Tibial artery (tissue), 4 donors: ENCODE measurements around the gene PDLIM4.

Experiments used
- DNase-seq, 2 donors: peaks; one replicate each; pipeline ENCODE4 v3.0.0-alpha.2; 2019
- H3K27ac ChIP-seq, 2 donors: fragments of 200-600 bp; sonication (generic) in 1 of 2; 1 replicate in 1 of 2; 2 replicates in 1 of 2; pipeline ENCODE4 v1.5.1; 2018 to 2019; ENCODE audit warnings: mild to moderate bottlenecking in 1 of 2
- H3K27me3 ChIP-seq, 2 donors: fragments of 200-600 bp; sonication (generic) in 1 of 2; one replicate each; pipeline versions ENCODE4 v1.5.1 to v1.6.0; 2016 to 2019
- H3K36me3 ChIP-seq, 3 donors: fragments of 200-600 bp; sonication (generic) in 2 of 3; one replicate each; pipeline ENCODE4 v1.5.1; 2016 to 2019; ENCODE audit warnings: mild to moderate bottlenecking in 2 of 3
- H3K4me1 ChIP-seq, 4 donors: fragments of 200-600 bp; sonication (generic) in 2 of 4; 1 replicate in 3 of 4; 2 replicates in 1 of 4; pipeline ENCODE4 v1.5.1; 2016 to 2019
- H3K4me3 ChIP-seq, 2 donors: fragments of 200-600 bp; sonication (generic) in 1 of 2; 1 replicate in 1 of 2; 2 replicates in 1 of 2; pipeline ENCODE4 v1.5.1; 2018 to 2019; ENCODE audit warnings: mild to moderate bottlenecking in 2 of 2
- H3K9me3 ChIP-seq, 3 donors: fragments of 200-600 bp; sonication (generic) in 1 of 3; one replicate each; pipeline ENCODE4 v1.5.1; 2016 to 2019
- CTCF ChIP-seq, 2 experiments: fragments of 200-600 bp in 1 of 2; fragments of 450-650 bp in 1 of 2; IDR thresholded peaks; one replicate each; pipeline ENCODE4 v1.5.1; 2017 to 2019; ENCODE audit warnings: antibody characterized with exemption in 2 of 2, mild to moderate bottlenecking in 1 of 2, moderate library complexity in 1 of 2
- intact Hi-C: fragments of 100-400 bp; cut with DNase I; formaldehyde crosslinking; loops from one replicate; pipeline ENCODE4 v1.15.0; 2023; ENCODE audit warnings: low total_unique reads

Gene PDLIM4

GRCh38 chr5:132211787-132212186, 45.7 kb upstream of the PDLIM4 start:
- Histone ChIP-seq H3K27me3 (no peaks in the 10 kb centered on the region), H3K4me3 (no peak overlapping the region), H3K36me3 (peaks cover 14 to 72% (median 39%) of the 10 kb centered on the region in 3 donors), H3K4me1 (peaks cover 7 to 34% (median 21%) of the 10 kb centered on the region in 4 donors), H3K27ac (peak overlapping the region; percentile 4 to 37), H3K9me3 (no peaks in the 10 kb centered on the region)
- intact Hi-C loops = no loop called here
- peak in 1 of 2 donors; percentile 61 for DNase-seq
- TF ChIP-seq CTCF (IDR thresholded peaks at IDR 0.05) = no peak

- peaks cover 19 to 75% (median 42%) of the 10 kb centered on the region in 3 donors for H3K36me3 ChIP-seq
- no peaks in the 10 kb centered on the region for H3K9me3 ChIP-seq
- intact Hi-C loops = no loop called here
- H3K27me3 ChIP-seq = no peaks in the 10 kb centered on the region
- no peak for TF ChIP-seq CTCF (IDR thresholded peaks at IDR 0.05)
- H3K27ac ChIP-seq = peak overlapping the region; percentile 92 to 95
- no peak overlapping the region for H3K4me3 ChIP-seq
- H3K4me1 ChIP-seq = peaks cover 7 to 33% (median 21%) of the 10 kb centered on the region in 4 donors
- peak in 1 of 2 donors; percentile 51 for DNase-seq
Observed at GRCh38 chr5:132213666-132214065, 43.8 kb upstream of the PDLIM4 start.

GRCh38 chr5:132214491-132214890, 43.0 kb upstream of the PDLIM4 start:
- Histone ChIP-seq H3K36me3 (peaks cover 19 to 67% (median 33%) of the 10 kb centered on the region in 3 donors), H3K9me3 (no peaks in the 10 kb centered on the region), H3K27me3 (no peaks in the 10 kb centered on the region), H3K27ac (peak overlapping the region; percentile 92 to 95), H3K4me3 (no peak overlapping the region), H3K4me1 (peaks cover 7 to 36% (median 22%) of the 10 kb centered on the region in 4 donors)
- DNase-seq = no peak
- TF ChIP-seq CTCF (IDR thresholded peaks at IDR 0.05) = no peak
- intact Hi-C loops = no loop called here

GRCh38 chr5:132215329-132215728, 42.2 kb upstream of the PDLIM4 start:
- Histone ChIP-seq H3K4me1 (peaks cover 7 to 44% (median 27%) of the 10 kb centered on the region in 4 donors), H3K27ac (peak overlapping the region; percentile 92 to 95), H3K36me3 (peaks cover 19 to 59% (median 27%) of the 10 kb centered on the region in 3 donors), H3K27me3 (no peaks in the 10 kb centered on the region), H3K9me3 (no peaks in the 10 kb centered on the region), H3K4me3 (no peak overlapping the region)
- intact Hi-C loops = no loop called here
- peak in 1 of 2 experiments; percentile 5 for TF ChIP-seq CTCF (IDR thresholded peaks at IDR 0.05)
- peak; percentile 97 to 99 for DNase-seq

GRCh38 chr5:132218321-132218720, 39.2 kb upstream of the PDLIM4 start:
- Histone ChIP-seq H3K27ac (peak overlapping the region in 1 of 2 donors; percentile 95), H3K4me3 (no peak overlapping the region), H3K27me3 (no peaks in the 10 kb centered on the region), H3K9me3 (no peaks in the 10 kb centered on the region), H3K4me1 (peaks cover 7 to 59% (median 48%) of the 10 kb centered on the region in 4 donors), H3K36me3 (peaks cover 11 to 29% (median 15%) of the 10 kb centered on the region in 3 donors)
- intact Hi-C loops = no loop called here
- DNase-seq = no peak
- no peak for TF ChIP-seq CTCF (IDR thresholded peaks at IDR 0.05)
